ENCODE results near the gene IQCK.

Gene IQCK

DNA sequence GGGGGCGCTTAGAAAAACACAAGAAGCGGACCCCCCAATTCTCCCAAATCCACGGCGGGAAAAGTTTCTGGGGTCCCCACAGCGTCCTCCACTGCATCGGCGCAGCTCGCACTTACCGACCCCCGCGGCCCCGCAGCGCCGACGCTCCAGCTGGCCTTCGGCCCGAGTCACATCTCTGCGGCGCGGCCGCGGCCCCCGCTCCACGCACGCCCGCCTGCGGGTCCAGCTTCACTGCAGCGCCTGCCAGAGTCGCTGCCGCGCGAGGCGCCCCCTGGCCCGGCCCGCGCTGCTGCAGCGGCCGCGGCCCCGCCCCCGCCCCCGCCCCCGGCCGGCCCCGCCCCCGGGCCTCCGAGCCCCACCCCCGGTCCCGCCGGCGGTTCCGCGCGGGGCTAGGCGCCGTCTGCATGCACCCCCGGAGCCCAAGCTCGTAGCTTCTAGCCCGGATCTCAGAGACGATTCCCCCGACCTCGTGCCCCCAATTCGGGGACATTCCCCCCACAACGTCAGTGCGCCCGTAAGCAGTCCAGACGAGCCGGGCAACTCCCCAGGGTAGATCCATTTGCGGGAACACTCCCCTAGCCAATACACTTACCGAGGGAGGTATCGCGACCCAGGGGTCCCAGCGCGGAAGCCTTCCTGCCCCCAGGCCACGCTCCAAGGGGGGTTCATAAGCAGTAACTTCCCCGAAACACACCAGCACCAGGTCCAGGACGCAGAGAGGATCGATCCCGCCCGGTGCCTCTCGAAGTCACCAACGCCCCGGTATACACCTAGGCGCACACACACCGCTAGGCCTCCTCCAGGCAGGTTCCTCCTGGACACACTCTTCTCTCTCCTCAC is 166.8 kb downstream of the IQCK start, which contains the start of gene GPRC5B:
TSS of gene GPRC5B (minus strand) at position 238 of the 840 bp plus-strand sequence. CDS start 12,003 bp downstream, outside the sequence.
- DNase-seq (ENCODE audit: low read depth in 2 of 2), result no peak

DNA sequence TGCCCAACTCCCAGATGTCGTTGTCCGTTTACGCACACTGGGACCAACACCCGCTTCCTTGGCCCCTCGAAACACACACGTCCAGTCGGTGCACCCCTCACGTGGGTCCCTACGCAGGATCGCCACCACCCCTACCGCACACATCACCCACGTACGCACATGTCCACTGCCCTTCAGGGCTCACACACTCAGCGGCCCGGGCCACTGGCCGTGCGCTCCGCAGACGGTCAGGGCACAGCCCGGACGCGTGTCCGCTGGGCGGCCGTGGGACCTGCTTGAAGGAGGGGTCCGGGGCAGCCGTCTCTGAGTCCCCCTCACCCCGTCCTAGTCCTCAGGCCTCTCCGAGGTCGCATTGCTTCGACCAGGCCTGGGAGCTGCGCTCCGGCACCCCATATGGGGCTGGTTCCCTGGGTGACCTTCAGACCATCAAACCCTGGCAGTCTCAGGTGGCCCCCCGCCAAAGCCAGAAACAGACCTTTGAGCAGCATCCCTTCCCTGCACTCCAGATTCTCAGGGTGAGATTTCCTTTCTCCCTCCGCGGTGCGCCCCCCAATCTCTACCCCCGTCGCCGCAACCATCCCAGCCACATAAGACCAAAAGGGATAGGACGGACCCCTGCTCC is 167.5 kb downstream of the IQCK start:
- no peak for DNase-seq (ENCODE audit: low read depth in 2 of 2)

DNA sequence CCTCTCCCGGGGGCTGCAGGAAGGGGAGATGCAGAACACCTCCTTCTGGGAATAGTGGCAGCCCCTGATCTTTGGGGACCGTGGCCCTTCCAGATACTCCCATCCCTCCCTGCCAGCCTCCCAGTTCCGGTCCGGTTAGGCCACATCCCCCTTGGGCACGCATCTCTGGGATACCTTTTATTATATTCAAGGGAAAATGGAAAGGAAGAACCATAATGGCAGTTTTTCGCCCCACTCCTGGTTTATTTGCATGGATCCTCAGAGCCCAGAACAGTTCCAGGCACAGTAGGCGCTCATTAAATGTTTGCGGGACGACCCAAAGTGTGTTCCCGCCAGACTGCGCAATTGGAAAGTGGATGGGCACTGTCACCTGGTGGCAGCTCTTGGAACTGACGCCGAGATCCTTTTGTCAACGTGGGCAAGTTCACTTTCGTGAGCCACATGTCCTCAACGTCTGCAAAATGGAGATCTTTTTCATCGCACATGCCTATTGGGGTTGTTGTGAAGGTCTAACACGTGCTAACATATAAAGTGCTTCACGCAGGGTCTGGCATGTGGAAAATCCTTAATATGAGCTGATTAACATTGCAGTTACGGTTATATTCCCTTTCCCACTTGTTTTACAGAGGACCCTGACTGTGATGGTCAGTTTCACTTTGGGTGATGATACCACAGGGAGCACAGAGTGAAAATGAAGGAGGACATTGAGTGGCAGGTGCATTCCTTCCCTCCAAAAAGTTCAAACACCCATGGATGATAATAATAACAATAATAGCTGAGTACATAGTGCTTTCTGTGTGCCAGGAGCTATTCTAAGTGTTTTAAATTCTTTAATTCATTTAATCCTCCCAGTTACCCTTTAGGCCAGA is 168.2 kb downstream of the IQCK start:
- DNase-seq (ENCODE audit: low read depth in 2 of 2), result peak; percentile 67 to 82

DNA sequence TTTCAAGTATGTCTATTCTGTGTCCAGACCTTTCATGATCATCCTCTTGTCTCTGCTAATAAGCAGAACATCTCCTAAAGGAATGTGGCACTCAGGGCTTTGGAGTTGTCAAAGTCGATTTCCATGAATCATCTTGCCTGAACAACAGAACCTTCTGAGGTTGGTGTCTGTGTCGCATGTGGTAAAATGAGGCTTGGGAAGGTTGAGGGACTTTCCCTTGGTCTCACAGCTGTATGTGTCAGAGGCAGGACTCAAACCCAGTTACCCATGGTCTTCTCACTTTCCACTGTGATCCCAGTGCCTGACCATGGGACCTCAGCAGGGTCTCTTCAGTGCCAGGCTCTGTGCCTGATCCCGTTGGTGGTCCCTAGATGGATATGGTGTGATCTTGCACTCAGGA is 170.8 kb downstream of the IQCK start:
- no peak for DNase-seq (ENCODE audit: low read depth in 2 of 2)

DNA sequence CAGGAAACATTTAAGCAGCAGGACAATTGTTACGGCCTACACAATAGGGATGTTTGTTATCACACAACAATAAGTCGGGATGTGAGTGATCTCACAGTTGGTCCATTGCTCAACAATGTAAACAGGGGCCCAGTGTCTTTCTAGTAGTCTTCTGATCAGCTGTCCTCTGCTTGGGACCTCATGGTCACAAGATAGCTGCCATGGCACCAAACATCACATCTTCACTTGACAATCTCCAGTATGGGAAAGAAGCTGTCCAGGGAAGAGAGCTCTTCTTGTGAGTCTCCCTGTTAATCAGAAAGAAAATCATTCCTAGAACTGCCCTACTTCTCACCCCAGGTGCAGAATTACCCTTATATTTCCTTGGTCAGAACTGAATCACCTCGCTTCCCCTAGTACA is 172.8 kb downstream of the IQCK start:
- DNase-seq (ENCODE audit: low read depth in 2 of 2), result no peak

DNA sequence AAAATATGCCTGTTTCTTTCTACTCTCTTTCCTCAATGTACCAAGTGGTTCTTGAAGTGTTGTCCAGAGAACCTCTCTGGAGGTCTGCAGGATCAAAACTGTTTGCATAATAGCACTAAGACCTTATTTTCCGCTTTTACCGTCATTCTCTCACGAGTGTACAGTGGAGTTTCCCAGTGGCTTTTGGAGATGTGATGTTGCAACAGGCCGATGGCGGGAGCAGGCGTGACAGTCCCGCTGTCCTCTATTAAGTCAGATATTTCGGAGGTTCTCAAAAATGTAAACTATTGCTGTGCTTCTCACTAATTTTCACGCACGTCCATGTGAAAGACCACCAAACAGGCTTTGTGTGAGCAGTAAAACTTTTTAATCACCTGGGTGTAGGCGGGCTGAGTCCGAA is 174.8 kb downstream of the IQCK start:
- DNase-seq (ENCODE audit: low read depth in 2 of 2), result no peak

DNA sequence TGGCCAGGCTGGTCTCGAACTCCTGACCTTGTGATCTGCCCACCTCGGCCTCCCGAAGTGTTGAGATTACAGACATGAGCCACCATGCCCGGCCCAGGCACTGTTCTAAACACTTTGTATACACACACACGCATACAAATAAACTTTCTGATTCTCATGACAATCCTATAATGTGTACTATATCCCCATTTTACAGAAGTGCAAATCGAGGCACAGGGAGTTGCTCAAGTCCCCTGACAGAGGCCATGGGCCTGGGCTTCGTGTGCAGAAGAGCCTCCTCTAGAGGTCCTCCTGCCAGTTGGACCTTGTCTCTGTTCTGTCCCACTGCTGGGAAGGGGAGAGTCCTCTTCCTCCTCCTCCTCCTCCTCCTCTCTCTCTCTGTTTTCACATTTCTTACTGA is 176.5 kb downstream of the IQCK start:
- no peak for DNase-seq (ENCODE audit: low read depth in 2 of 2)

DNA sequence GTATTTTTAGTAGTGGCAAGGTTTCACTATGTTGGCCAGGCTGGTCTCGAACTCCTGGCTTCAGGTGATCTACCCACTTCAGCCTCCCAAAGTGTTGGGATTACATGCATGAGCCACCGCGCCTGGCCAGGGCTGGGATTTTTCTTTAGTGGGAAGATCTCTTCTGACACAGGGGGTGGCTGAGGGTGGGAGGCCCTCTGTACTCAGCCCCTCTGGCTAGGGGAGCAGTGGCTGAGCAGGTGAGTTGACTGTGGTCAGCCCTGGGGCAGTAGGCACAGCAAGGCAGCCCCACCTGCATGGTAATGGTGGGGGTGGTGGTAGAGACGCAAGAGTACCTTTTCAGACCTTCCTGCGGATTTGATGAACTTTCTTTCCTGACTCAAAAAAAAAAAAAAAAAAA is 178.9 kb downstream of the IQCK start:
- no peak for DNase-seq (ENCODE audit: low read depth in 2 of 2)

DNA sequence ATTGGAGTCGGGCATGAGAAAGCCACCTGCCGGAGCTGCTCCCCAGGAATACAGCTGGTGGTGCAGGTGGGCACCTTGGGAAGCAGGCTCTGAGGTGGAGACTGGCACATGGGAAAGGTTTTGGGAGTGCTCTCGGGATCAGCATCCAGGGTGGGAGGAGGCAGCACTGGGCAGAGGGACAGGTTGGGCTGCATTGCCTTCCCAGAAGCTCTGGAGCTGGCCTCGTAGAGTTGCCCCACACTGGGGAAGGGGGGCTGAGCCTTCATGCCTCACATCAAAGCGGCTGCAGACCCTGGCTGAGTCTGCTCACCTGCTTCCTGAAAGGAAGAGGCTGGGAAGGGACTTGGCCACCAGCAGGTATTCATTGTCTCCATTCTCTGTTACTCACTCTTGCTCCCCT is 180.1 kb downstream of the IQCK start:
- no peak for DNase-seq (ENCODE audit: low read depth in 2 of 2)

DNA sequence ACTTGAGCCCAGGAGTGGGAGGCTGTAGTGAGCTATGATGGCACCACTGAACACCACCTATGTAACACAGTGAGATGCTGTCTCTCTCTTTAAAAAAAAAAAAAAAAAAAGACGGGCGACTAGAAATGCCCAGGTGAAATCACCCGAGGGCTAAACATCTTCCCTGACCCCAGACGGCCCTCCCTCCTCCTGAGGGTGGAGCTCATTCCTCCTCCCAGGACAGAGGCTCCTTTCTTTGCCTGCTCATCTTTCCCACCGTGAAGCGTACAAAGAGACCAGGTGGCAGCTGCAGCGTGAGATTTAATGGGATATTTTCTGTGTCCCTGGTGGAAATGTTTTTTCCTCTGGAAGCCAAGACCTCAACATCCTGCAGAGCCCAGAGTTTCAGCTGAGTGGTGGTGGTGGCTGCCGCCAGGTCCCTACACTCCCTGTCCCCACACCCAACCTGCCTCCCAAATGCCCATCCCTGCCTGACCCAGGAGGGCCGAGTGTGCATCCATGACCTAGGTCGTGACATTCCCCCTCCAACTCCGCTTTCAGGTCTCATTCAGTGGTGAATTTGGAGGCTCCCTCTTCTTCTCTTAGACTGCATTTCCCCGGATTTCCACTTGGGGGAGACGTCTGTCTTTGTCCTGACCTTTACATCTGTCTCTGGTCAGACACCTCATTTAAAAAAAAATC is 181.0 kb downstream of the IQCK start:
- DNase-seq (ENCODE audit: low read depth in 2 of 2), result peak in 1 of 2 experiments; percentile 26

DNA sequence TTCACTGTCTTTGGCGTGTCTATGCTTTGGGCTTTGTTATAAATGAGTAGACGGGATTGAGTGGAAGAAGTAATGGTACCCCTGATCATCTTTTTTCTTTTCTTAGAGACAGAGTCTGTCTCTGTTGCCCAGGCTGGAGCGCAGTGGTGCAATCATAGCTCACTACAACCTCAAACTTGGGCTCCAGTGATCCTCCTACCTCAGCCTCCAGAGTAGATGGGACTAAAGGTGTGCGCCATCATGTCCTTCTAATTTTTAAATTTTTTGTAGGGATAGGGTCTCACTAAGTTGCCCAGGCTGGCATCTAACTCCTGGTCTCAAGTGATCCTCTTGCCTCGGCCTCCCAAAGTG is 181.5 kb downstream of the IQCK start:
- no peak for DNase-seq (ENCODE audit: low read depth in 2 of 2)

DNA sequence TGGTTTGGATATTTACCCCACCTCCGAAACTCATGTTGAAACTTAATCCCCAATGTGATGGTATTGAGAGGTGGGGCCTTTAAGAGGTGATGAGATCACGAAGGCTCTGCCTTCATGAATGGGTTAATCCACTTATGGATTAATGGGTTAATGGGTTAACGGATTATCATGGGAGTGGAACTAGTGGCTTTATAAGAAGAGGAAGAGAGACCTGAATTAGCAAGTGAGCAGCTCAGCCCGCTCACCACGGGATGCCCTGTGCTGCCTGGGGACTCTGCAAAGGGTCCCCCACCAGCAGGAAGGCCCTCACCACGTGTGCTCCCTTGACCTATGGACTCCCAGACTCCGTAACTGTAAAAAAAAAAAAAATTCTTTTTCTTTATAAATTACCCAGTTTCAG is 183.1 kb downstream of the IQCK start:
- no peak for DNase-seq (ENCODE audit: low read depth in 2 of 2)

DNA sequence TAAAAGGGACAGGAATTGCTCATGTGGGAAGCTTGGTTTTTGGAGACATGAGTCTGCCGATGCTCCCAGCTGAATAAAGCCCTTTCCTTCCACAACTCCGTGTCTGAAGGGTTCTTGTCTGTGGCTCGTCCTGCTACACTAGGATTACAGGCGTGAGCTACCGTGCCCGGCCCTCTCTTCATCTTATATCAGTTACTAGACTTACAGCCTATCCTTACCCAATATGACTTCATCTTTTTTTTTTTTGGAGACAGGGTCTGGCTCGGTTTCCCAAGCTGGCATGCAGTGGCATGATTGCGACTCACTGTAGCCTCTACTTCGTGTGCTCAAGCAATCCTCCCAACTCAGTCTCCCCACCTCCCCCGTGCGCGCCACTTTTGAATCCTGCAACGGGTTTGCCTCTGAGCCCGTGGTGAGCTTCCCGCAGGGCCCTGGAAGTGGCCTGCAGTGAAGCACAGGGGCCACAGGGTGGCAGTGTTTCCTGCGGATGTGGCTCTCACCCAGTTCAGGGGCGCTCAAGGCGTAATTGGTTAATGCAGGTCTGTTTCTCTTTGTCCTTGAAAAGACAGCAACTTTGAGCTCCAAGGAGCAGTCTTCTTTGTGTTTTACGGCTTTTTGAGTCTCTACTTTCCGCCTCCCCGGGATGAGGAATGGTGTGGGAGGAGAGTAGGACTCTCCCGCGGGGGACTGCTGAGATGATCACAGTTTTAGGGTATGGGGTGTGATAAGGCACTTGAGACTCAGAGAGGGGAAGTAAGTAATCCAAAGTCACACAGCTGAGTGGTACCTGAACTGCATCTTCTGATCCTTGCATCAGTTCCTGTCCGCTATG is 189.3 kb downstream of the IQCK start:
- DNase-seq (ENCODE audit: low read depth in 2 of 2), result peak; percentile 51 to 62
